OCI-LY1 (cell line): Measurements from ENCODE around the gene TMEM184A.

Experiments
- CTCF ChIP-seq: fragments of 200-600 bp; sonication (generic), shearing (Covaris generic); IDR thresholded peaks from 2 replicates; pipeline ENCODE4 v1.5.1; 2017; ENCODE audit warnings: mild to moderate bottlenecking, antibody characterized with exemption, low read length, moderate library complexity, mixed read lengths
- EZH2 ChIP-seq: fragments of 200-600 bp; sonication (generic), shearing (Covaris generic); IDR thresholded peaks from 2 replicates; pipeline ENCODE4 v1.8.0; 2017; ENCODE audit warnings: borderline replicate concordance, mixed run types, mild to moderate bottlenecking, antibody characterized with exemption, low read length, moderate library complexity, mixed read lengths

DNA sequence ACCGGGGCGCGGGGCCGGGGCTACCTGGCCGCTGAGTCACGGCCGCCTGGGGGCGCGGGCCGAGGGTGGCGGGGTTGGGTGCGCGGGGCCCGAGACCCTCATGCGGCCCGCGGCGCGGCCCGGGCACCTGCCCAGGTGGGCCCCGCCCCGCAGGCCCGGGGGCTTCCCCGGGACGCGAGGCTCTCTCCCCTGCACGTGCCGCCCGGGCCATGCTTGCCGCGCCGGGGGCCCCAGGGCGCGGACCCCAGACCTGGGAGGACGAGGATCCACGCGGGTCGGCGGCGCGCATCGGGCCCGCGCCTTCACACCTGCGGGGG lies 25.1 kb downstream of the TMEM184A start:
- TF ChIP-seq CTCF (no peak), EZH2 (no peak)
